Measurements from ENCODE around the gene MON1B.
"Not testable (repeated sequence)": the region's sequence is repeated elsewhere in the genome, so short reads cannot be mapped to it uniquely, and the experiment has no call there.

Gene MON1B

DNA sequence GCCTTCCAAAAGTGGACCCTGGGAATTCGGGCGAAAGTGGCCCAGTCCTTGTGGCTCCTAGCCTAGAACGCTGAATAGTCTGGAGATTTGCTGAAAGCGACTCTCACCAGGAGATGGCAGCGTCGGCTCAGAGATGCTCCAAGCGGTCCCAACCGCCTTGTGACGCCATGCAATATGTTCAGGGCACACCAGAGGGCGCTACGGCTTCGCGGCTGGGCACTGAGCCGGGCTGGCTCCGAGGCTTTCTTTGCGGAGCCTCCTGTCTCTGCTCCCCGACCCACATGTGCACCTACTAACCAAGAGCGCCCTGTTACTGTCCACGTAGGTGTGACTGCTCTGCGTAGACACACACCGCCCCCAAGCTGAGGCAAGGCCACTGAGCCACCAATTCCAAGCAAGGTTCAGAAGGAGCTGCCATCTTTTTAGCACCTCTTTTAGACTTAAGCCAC is 45.1 kb downstream of the MON1B start:
- H3K4me2 ChIP-seq (ENCODE audit: low read length) = no peak overlapping the region

DNA sequence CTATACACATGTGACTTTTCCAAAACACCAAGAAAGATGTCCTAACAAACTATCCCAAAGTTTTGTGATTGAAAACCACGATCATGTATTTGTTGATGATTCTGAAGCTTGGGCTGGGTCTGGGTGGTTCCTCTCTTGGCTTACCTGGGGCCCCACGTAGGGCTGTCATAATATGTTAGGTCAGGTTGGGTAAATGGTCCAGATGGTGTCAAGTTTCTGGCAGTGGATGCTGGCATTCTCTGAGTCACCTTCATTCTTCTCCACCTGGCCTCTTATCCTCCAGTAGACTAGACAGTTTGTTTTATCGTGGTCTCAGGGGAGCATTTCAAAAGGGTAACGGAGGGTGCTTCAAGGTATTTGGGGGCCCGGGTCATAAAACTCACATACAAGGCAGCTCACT is 47.6 kb downstream of the MON1B start:
- Histone ChIP-seq H3K4me2 (ENCODE audit: low read length) (no peak overlapping the region), H3K9ac (ENCODE audit: low read length) (no peak overlapping the region), H3K9me2 (ENCODE audit: low read depth, low read length) (no peaks in the 10 kb centered on the region), H2AFZ (ENCODE audit: low read length) (no peak overlapping the region), H3K27ac (ENCODE audit: low read depth, low read length, poor library complexity, severe bottlenecking) (no peak overlapping the region), H3K4me3 (ENCODE audit: low read depth, low read length, poor library complexity, severe bottlenecking) (no peak overlapping the region), H3K27me3 (ENCODE audit: insufficient read depth, low read length) (no peaks in the 10 kb centered on the region), H3K79me2 (ENCODE audit: insufficient read depth, low read length) (no peaks in the 10 kb centered on the region), H4K20me1 (ENCODE audit: insufficient read depth, low read length) (no peaks in the 10 kb centered on the region), H3K36me3 (ENCODE audit: insufficient read depth, low read length) (no peaks in the 10 kb centered on the region), H3F3A (ENCODE audit: insufficient read depth, low read length) (no peaks in the 10 kb centered on the region), H3K4me1 (ENCODE audit: insufficient read depth, low read length, severe bottlenecking) (no peaks in the 10 kb centered on the region), H3K9me3 (ENCODE audit: low read length) (no peaks in the 10 kb centered on the region)
- TF ChIP-seq, protein P1, sequence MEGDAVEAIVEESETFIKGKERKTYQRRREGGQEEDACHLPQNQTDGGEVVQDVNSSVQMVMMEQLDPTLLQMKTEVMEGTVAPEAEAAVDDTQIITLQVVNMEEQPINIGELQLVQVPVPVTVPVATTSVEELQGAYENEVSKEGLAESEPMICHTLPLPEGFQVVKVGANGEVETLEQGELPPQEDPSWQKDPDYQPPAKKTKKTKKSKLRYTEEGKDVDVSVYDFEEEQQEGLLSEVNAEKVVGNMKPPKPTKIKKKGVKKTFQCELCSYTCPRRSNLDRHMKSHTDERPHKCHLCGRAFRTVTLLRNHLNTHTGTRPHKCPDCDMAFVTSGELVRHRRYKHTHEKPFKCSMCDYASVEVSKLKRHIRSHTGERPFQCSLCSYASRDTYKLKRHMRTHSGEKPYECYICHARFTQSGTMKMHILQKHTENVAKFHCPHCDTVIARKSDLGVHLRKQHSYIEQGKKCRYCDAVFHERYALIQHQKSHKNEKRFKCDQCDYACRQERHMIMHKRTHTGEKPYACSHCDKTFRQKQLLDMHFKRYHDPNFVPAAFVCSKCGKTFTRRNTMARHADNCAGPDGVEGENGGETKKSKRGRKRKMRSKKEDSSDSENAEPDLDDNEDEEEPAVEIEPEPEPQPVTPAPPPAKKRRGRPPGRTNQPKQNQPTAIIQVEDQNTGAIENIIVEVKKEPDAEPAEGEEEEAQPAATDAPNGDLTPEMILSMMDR (IDR thresholded peaks at IDR 0.05; ENCODE audit: low read length) = no peak
- no peak for TF ChIP-seq EZH2 (IDR thresholded peaks at IDR 0.05; ENCODE audit: borderline replicate concordance, low read length)

More for the DNA sequence above, 45.1 kb downstream of the MON1B start:
- H3K9me3 ChIP-seq (ENCODE audit: low read length) = no peaks in the 10 kb centered on the region
- no peaks in the 10 kb centered on the region for H4K20me1 ChIP-seq (ENCODE audit: insufficient read depth, low read length)
- TF ChIP-seq EZH2 (IDR thresholded peaks at IDR 0.05; ENCODE audit: borderline replicate concordance, low read length) = no peak
- TF ChIP-seq, protein P1 (IDR thresholded peaks at IDR 0.05; ENCODE audit: low read length) = peak; percentile 98
- no peak overlapping the region for H3K9ac ChIP-seq (ENCODE audit: low read length)
- no peaks in the 10 kb centered on the region for H3K9me2 ChIP-seq (ENCODE audit: low read depth, low read length)
- H3K27ac ChIP-seq (ENCODE audit: low read depth, low read length, poor library complexity, severe bottlenecking) = no peak overlapping the region
- H3K4me3 ChIP-seq (ENCODE audit: low read depth, low read length, poor library complexity, severe bottlenecking) = no peak overlapping the region
- H3K4me1 ChIP-seq (ENCODE audit: insufficient read depth, low read length, severe bottlenecking) = no peaks in the 10 kb centered on the region
- no peaks in the 10 kb centered on the region for H3K79me2 ChIP-seq (ENCODE audit: insufficient read depth, low read length)
- H3K27me3 ChIP-seq (ENCODE audit: insufficient read depth, low read length) = no peaks in the 10 kb centered on the region
- no peak overlapping the region for H2AFZ ChIP-seq (ENCODE audit: low read length)
- no peaks in the 10 kb centered on the region for H3F3A ChIP-seq (ENCODE audit: insufficient read depth, low read length)
- H3K36me3 ChIP-seq (ENCODE audit: insufficient read depth, low read length) = no peaks in the 10 kb centered on the region

DNA sequence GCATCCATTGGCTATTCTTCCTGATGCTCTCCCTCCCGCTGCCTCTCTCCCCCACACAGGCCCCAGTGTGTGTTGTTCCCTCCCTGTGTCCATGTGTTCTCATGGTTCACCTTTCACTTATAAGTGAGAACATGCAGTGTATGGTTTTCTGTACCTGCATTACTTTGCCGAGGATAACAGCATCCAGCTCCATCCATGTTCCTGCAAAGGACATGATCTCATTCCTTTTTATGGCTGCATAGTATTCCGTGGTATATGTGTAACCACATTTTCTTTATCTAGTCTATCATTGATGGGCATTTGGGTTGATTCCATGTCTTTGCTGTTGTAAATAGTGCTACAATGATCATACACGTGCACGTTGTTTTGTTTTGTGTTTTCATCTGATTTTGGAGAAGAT is 51.5 kb downstream of the MON1B start:
- H2AFZ ChIP-seq (ENCODE audit: low read length); H3K27ac ChIP-seq (ENCODE audit: low read depth, low read length, poor library complexity, severe bottlenecking); H3K4me3 ChIP-seq (ENCODE audit: low read depth, low read length, poor library complexity, severe bottlenecking); H3K27me3 ChIP-seq (ENCODE audit: insufficient read depth, low read length); H3K9ac ChIP-seq (ENCODE audit: low read length); H3F3A ChIP-seq (ENCODE audit: insufficient read depth, low read length); H3K36me3 ChIP-seq (ENCODE audit: insufficient read depth, low read length); H3K9me2 ChIP-seq (ENCODE audit: low read depth, low read length); H3K9me3 ChIP-seq (ENCODE audit: low read length); H3K4me2 ChIP-seq (ENCODE audit: low read length); H3K4me1 ChIP-seq (ENCODE audit: insufficient read depth, low read length, severe bottlenecking); H3K79me2 ChIP-seq (ENCODE audit: insufficient read depth, low read length); H4K20me1 ChIP-seq (ENCODE audit: insufficient read depth, low read length): not testable (repeated sequence)

DNA sequence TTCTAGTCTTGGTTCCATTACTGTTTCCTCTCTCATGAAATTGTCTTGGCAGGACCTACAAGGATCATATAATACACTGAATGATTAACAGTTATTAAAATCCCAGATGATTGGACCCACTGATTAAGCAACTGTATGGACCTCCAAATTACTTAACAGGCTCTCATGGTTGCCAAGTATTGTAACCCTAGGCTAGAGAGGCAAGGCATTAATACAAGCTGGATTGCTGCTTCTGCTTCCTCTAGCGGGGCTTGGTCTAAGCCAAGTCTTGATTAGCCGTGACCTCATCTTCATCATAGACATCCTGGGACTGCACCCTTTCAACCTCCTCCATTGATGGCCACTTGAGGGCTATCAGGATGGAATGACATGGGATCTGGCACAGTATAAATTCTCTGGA is 55.2 kb downstream of the MON1B start:
- H3K79me2 ChIP-seq (ENCODE audit: insufficient read depth, low read length) = no peaks in the 10 kb centered on the region
- H3F3A ChIP-seq (ENCODE audit: insufficient read depth, low read length) = no peaks in the 10 kb centered on the region
- no peaks in the 10 kb centered on the region for H4K20me1 ChIP-seq (ENCODE audit: insufficient read depth, low read length)
- H3K4me2 ChIP-seq (ENCODE audit: low read length) = no peak overlapping the region
- no peaks in the 10 kb centered on the region for H3K9me3 ChIP-seq (ENCODE audit: low read length)
- H3K4me3 ChIP-seq (ENCODE audit: low read depth, low read length, poor library complexity, severe bottlenecking) = no peak overlapping the region
- H3K27ac ChIP-seq (ENCODE audit: low read depth, low read length, poor library complexity, severe bottlenecking) = no peak overlapping the region
- no peak overlapping the region for H3K9ac ChIP-seq (ENCODE audit: low read length)
- no peaks in the 10 kb centered on the region for H3K4me1 ChIP-seq (ENCODE audit: insufficient read depth, low read length, severe bottlenecking)
- H3K27me3 ChIP-seq (ENCODE audit: insufficient read depth, low read length) = no peaks in the 10 kb centered on the region
- no peak overlapping the region for H2AFZ ChIP-seq (ENCODE audit: low read length)
- no peaks in the 10 kb centered on the region for H3K36me3 ChIP-seq (ENCODE audit: insufficient read depth, low read length)
- TF ChIP-seq, protein P1 (IDR thresholded peaks at IDR 0.05; ENCODE audit: low read length) = no peak
- no peak for TF ChIP-seq EZH2 (IDR thresholded peaks at IDR 0.05; ENCODE audit: borderline replicate concordance, low read length)
- H3K9me2 ChIP-seq (ENCODE audit: low read depth, low read length) = no peaks in the 10 kb centered on the region

Data from OCI-LY1 (cell line).